GM23338 (cell line): ENCODE measurements around the gene PCSK6. TPM values are rescaled to one million over a fixed set of nuclear protein-coding genes. Genes with fewer than 3 reads are reported as not detected.

Experiments used
- ATAC-seq: fragments of 200-7000 bp; cut with Tn5 transposase; 3 replicates; pipeline ENCODE4 v1.9.1; 2020
- DNase-seq: peaks from one replicate; pipeline ENCODE4 v3.0.0-alpha.2; 2015; ENCODE audit warnings: low spot score
- H2AFZ ChIP-seq: fragments of 200-600 bp; sonication (generic); 2 replicates; pipeline ENCODE4 v1.8.0; 2016; ENCODE audit warnings: antibody characterized with exemption, mild to moderate bottlenecking, moderate library complexity
- H3F3A ChIP-seq: fragments of 200-600 bp; sonication (generic); replicated peaks from 2 replicates; pipeline ENCODE4 v1.8.0; 2017; ENCODE audit warnings: antibody characterized with exemption, mixed run types, low read depth
- H3K27ac ChIP-seq: fragments of 200-600 bp; sonication (generic); 2 replicates; pipeline ENCODE4 v1.6.1; 2016; ENCODE audit warnings: low read depth
- H3K27me3 ChIP-seq: fragments of 200-600 bp; sonication (generic); 2 replicates; pipeline ENCODE4 v1.8.0; 2016; ENCODE audit warnings: mild to moderate bottlenecking, mixed run types, moderate library complexity; ENCODE audit not compliant: insufficient read depth
- H3K36me3 ChIP-seq: fragments of 200-600 bp; sonication (generic); 2 replicates; pipeline ENCODE4 v1.8.0; 2016; ENCODE audit warnings: mild to moderate bottlenecking; ENCODE audit not compliant: insufficient read depth
- H3K4me1 ChIP-seq: fragments of 200-600 bp; sonication (generic); 2 replicates; pipeline ENCODE4 v1.8.0; 2016; ENCODE audit warnings: mild to moderate bottlenecking, moderate library complexity; ENCODE audit not compliant: insufficient read depth
- H3K4me2 ChIP-seq: fragments of 200-600 bp; sonication (generic); 2 replicates; pipeline ENCODE4 v1.7.1; 2017; ENCODE audit warnings: mixed run types
- H3K4me3 ChIP-seq: fragments of 200-600 bp; sonication (generic); 2 replicates; pipeline ENCODE4 v1.6.1; 2016; ENCODE audit warnings: mixed run types
- H3K79me2 ChIP-seq: fragments of 200-600 bp; sonication (generic); replicated peaks from 2 replicates; pipeline ENCODE4 v1.8.0; 2017; ENCODE audit warnings: mild to moderate bottlenecking; ENCODE audit not compliant: insufficient read depth
- H3K9me2 ChIP-seq: fragments of 200-600 bp; sonication (generic); 2 replicates; pipeline ENCODE4 v1.8.0; 2017; ENCODE audit not compliant: insufficient read depth
- H4K20me1 ChIP-seq: fragments of 200-600 bp; sonication (generic); replicated peaks from 2 replicates; pipeline ENCODE4 v1.8.0; 2017; ENCODE audit warnings: mild to moderate bottlenecking; ENCODE audit not compliant: insufficient read depth
- H3K27ac Mint-ChIP-seq: 2 replicates; pipeline ENCODE4 v1.8.0; 2020; ENCODE audit warnings: inconsistent platforms, mild to moderate bottlenecking, moderate library complexity, mixed read lengths
- H3K27me3 Mint-ChIP-seq: 3 replicates; pipeline ENCODE4 v1.8.0; 2022; ENCODE audit warnings: low read depth, mild to moderate bottlenecking, moderate library complexity, mixed read lengths, inconsistent platforms; ENCODE audit not compliant: insufficient read depth, poor library complexity
- H3K36me3 Mint-ChIP-seq: 3 replicates; pipeline ENCODE4 v1.8.0; 2021; ENCODE audit warnings: low read depth, mild to moderate bottlenecking, inconsistent platforms, moderate library complexity, mixed read lengths
- H3K4me1 Mint-ChIP-seq: 3 replicates; pipeline ENCODE4 v1.8.0; 2020; ENCODE audit warnings: mild to moderate bottlenecking, inconsistent platforms, mixed read lengths
- H3K4me3 Mint-ChIP-seq: 3 replicates; pipeline ENCODE4 v1.8.0; 2021; ENCODE audit warnings: moderate library complexity, mild to moderate bottlenecking, inconsistent platforms, mixed read lengths
- H3K9me3 Mint-ChIP-seq: 3 replicates; pipeline ENCODE4 v1.8.0; 2020; ENCODE audit warnings: moderate library complexity, mild to moderate bottlenecking, inconsistent platforms, mixed read lengths
- CREB1 ChIP-seq: fragments of 250-450 bp; sonication (Bioruptor Pico); IDR thresholded peaks from 2 replicates; pipeline ENCODE4 v1.5.0; 2020; ENCODE audit warnings: low read depth, mild to moderate bottlenecking, moderate library complexity
- ETS1 ChIP-seq: IDR thresholded peaks from 2 replicates; pipeline ENCODE4 v1.6.1; 2016; ENCODE audit warnings: antibody characterized with exemption
- EZH2 ChIP-seq: fragments of 200-600 bp; sonication (generic); IDR thresholded peaks from one replicate; pipeline ENCODE4 v1.8.0; 2017; ENCODE audit warnings: antibody characterized with exemption, mild to moderate bottlenecking, low read depth; ENCODE audit not compliant: unreplicated experiment
- EZH2phosphoT487 ChIP-seq: fragments of 200-600 bp; sonication (generic); IDR thresholded peaks from one replicate; pipeline ENCODE4 v1.8.1; 2018; ENCODE audit warnings: antibody characterized with exemption; ENCODE audit not compliant: unreplicated experiment
- JUNB ChIP-seq: IDR thresholded peaks from one replicate; pipeline ENCODE4 v1.6.1; 2016; ENCODE audit warnings: antibody characterized with exemption; ENCODE audit not compliant: unreplicated experiment
- NANOG ChIP-seq: IDR thresholded peaks from 2 replicates; pipeline ENCODE4 v1.6.1; 2016; ENCODE audit warnings: antibody characterized with exemption, borderline replicate concordance
- POLR2AphosphoS5 ChIP-seq: IDR thresholded peaks from 2 replicates; pipeline ENCODE4 v1.6.1; 2016; ENCODE audit warnings: antibody characterized with exemption, low read depth
- REST ChIP-seq: IDR thresholded peaks from one replicate; pipeline ENCODE4 v1.6.1; 2018; ENCODE audit warnings: antibody characterized with exemption; ENCODE audit not compliant: unreplicated experiment
- STAT1 ChIP-seq: IDR thresholded peaks from one replicate; pipeline ENCODE4 v1.6.1; 2016; ENCODE audit warnings: antibody characterized with exemption; ENCODE audit not compliant: unreplicated experiment
- ZNF114 ChIP-seq: fragments of 250-450 bp; sonication (Bioruptor Pico); IDR thresholded peaks from 2 replicates; pipeline ENCODE4 v1.5.0; 2020; ENCODE audit warnings: mild to moderate bottlenecking, moderate library complexity
- ZNF331 ChIP-seq: fragments of 250-450 bp; sonication (Bioruptor Pico); IDR thresholded peaks from 2 replicates; pipeline ENCODE4 v1.5.0; 2020; ENCODE audit warnings: low read depth, mild to moderate bottlenecking, moderate library complexity
- polyA plus RNA-seq: library from polyadenylated mRNA; unstranded; fragments of >200 nt; fragmentation: Nextera tagmentation; extraction: Ambion mirVana; gene quantifications from 2 replicates; pipeline ENCODE4 v1.2.1, GENCODE V29; 2016
- total RNA-seq: library from RNA; depleted of rRNA; stranded (reverse); fragments of >200 nt; shearing (Covaris generic); gene quantifications from 2 replicates; pipeline ENCODE4 v1.2.3, GENCODE V29; 2014
- TF ChIP-seq, protein P1 (sequence below), 2 experiments: fragments of 200-600 bp in 1 of 2; sonication (generic) in 1 of 2; conservative IDR thresholded peaks; 2 replicates each; pipeline versions ENCODE4 v1.5.1 to v1.6.1; 2016 to 2017; ENCODE audit warnings: antibody characterized with exemption in 2 of 2, low read depth in 2 of 2, mild to moderate bottlenecking in 2 of 2, moderate library complexity in 1 of 2
- TF ChIP-seq, protein P2 (sequence below): fragments of 250-450 bp; sonication (Bioruptor Pico); IDR thresholded peaks from 2 replicates; pipeline ENCODE4 v1.5.0; 2020; ENCODE audit warnings: mild to moderate bottlenecking, moderate library complexity

Gene PCSK6
- total and polyA plus RNA-seq, 2 experiments from 2014 or later = 1.7 to 6.7 TPM

DNA sequence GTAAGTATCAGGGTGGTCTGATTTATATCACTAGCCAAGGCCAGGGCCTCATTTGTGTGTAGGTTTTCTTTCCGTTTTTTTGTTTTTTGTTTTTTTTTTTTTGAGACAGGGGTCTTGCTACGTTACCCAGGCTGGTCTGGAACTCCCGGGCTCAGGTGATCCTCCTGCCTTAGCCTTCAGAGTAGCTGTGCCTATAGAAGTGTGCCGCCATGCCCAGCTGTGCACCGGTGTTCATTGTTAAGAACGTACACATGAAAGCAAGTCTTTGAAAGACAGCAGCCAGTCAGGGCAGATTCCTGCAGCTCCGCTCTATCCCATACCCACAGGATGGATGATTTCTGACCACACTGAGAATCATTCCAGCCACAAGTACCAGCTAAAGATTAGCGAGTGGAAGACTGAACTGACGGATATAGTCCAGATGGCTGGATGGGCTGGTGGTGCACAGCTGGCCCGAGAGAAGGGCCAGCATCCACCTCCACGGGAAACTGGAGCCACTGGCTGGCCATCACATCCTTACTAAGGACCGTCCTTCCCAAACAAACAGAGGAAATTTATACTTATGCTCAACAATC is 95.4 kb downstream of the PCSK6 start:
- Mint-ChIP-seq H3K9me3 (no peaks in the 10 kb centered on the region), H3K27ac (no peak overlapping the region), H3K36me3 (no peaks in the 10 kb centered on the region), H3K27me3 (peaks cover 15% of the 10 kb centered on the region), H3K4me3 (no peak overlapping the region), H3K4me1 (peaks cover 26% of the 10 kb centered on the region)
- ATAC-seq (no peak), DNase-seq (no peak)
- H3K9me2 ChIP-seq = no peaks in the 10 kb centered on the region
- no peaks in the 10 kb centered on the region for H3K27me3 ChIP-seq
- no peaks in the 10 kb centered on the region for H4K20me1 ChIP-seq
- H3K4me2 ChIP-seq = no peak overlapping the region
- H3K27ac ChIP-seq = no peak overlapping the region
- H3K4me1 ChIP-seq = peaks cover 3% of the 10 kb centered on the region; the same call in 1 of the 2 replicates
- TF ChIP-seq ETS1 (no peak), REST (no peak), CREB1 (CRISPR knock-in tag) (no peak), EZH2 (no peak), STAT1 (no peak), NANOG (no peak), ZNF114 (CRISPR knock-in tag) (no peak), POLR2AphosphoS5 (no peak), ZNF331 (CRISPR knock-in tag) (no peak), EZH2phosphoT487 (no peak), JUNB (no peak)
- TF ChIP-seq, protein P1, sequence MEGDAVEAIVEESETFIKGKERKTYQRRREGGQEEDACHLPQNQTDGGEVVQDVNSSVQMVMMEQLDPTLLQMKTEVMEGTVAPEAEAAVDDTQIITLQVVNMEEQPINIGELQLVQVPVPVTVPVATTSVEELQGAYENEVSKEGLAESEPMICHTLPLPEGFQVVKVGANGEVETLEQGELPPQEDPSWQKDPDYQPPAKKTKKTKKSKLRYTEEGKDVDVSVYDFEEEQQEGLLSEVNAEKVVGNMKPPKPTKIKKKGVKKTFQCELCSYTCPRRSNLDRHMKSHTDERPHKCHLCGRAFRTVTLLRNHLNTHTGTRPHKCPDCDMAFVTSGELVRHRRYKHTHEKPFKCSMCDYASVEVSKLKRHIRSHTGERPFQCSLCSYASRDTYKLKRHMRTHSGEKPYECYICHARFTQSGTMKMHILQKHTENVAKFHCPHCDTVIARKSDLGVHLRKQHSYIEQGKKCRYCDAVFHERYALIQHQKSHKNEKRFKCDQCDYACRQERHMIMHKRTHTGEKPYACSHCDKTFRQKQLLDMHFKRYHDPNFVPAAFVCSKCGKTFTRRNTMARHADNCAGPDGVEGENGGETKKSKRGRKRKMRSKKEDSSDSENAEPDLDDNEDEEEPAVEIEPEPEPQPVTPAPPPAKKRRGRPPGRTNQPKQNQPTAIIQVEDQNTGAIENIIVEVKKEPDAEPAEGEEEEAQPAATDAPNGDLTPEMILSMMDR (conservative IDR thresholded peaks at IDR 0.05; ENCODE audit: low read depth in 2 of 2) = no peak
- TF ChIP-seq, protein P2, sequence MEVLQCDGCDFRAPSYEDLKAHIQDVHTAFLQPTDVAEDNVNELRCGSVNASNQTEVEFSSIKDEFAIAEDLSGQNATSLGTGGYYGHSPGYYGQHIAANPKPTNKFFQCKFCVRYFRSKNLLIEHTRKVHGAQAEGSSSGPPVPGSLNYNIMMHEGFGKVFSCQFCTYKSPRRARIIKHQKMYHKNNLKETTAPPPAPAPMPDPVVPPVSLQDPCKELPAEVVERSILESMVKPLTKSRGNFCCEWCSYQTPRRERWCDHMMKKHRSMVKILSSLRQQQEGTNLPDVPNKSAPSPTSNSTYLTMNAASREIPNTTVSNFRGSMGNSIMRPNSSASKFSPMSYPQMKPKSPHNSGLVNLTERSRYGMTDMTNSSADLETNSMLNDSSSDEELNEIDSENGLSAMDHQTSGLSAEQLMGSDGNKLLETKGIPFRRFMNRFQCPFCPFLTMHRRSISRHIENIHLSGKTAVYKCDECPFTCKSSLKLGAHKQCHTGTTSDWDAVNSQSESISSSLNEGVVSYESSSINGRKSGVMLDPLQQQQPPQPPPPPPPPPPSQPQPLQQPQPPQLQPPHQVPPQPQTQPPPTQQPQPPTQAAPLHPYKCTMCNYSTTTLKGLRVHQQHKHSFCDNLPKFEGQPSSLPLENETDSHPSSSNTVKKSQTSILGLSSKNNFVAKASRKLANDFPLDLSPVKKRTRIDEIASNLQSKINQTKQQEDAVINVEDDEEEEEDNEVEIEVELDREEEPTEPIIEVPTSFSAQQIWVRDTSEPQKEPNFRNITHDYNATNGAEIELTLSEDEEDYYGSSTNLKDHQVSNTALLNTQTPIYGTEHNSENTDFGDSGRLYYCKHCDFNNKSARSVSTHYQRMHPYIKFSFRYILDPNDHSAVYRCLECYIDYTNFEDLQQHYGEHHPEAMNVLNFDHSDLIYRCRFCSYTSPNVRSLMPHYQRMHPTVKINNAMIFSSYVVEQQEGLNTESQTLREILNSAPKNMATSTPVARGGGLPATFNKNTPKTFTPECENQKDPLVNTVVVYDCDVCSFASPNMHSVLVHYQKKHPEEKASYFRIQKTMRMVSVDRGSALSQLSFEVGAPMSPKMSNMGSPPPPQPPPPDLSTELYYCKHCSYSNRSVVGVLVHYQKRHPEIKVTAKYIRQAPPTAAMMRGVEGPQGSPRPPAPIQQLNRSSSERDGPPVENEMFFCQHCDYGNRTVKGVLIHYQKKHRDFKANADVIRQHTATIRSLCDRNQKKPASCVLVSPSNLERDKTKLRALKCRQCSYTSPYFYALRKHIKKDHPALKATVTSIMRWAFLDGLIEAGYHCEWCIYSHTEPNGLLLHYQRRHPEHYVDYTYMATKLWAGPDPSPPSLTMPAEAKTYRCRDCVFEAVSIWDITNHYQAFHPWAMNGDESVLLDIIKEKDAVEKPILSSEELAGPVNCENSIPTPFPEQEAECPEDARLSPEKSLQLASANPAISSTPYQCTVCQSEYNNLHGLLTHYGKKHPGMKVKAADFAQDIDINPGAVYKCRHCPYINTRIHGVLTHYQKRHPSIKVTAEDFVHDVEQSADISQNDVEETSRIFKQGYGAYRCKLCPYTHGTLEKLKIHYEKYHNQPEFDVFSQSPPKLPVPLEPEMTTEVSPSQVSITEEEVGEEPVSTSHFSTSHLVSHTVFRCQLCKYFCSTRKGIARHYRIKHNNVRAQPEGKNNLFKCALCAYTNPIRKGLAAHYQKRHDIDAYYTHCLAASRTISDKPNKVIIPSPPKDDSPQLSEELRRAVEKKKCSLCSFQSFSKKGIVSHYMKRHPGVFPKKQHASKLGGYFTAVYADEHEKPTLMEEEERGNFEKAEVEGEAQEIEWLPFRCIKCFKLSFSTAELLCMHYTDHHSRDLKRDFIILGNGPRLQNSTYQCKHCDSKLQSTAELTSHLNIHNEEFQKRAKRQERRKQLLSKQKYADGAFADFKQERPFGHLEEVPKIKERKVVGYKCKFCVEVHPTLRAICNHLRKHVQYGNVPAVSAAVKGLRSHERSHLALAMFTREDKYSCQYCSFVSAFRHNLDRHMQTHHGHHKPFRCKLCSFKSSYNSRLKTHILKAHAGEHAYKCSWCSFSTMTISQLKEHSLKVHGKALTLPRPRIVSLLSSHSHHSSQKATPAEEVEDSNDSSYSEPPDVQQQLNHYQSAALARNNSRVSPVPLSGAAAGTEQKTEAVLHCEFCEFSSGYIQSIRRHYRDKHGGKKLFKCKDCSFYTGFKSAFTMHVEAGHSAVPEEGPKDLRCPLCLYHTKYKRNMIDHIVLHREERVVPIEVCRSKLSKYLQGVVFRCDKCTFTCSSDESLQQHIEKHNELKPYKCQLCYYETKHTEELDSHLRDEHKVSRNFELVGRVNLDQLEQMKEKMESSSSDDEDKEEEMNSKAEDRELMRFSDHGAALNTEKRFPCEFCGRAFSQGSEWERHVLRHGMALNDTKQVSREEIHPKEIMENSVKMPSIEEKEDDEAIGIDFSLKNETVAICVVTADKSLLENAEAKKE = no peak
- H3K4me3 ChIP-seq = no peak overlapping the region
- no peaks in the 10 kb centered on the region for H3F3A ChIP-seq
- no peaks in the 10 kb centered on the region for H3K79me2 ChIP-seq
- H3K36me3 ChIP-seq = no peaks in the 10 kb centered on the region
- H2AFZ ChIP-seq = no peak overlapping the region
